Spleen (tissue), 11 donors: ENCODE results near the gene FRAS1. TPM values are rescaled to one million over a fixed set of nuclear protein-coding genes. Genes with fewer than 3 reads are reported as not detected.

Experiments
- DNase-seq: peaks from one replicate; pipeline ENCODE4 v3.0.0-alpha.2; 2020
- H3K27ac ChIP-seq, 8 donors: fragments of 200-600 bp; sonication (generic) in 7 of 8; 1 replicate in 4 of 8; 2 replicates in 4 of 8; pipeline versions ENCODE4 v1.5.0 to v1.8.0; 2016 to 2021; ENCODE audit warnings: inconsistent platforms in 4 of 8, mild to moderate bottlenecking in 4 of 8, moderate library complexity in 1 of 8
- H3K27me3 ChIP-seq, 7 donors: fragments of 200-600 bp; sonication (generic) in 6 of 7; replicated peaks in 1 of 7; 1 replicate in 4 of 7; 2 replicates in 3 of 7; pipeline versions ENCODE4 v1.5.0 to v1.8.0; 2016 to 2021; ENCODE audit warnings: inconsistent platforms in 3 of 7, mild to moderate bottlenecking in 1 of 7
- H3K36me3 ChIP-seq, 6 donors: fragments of 200-600 bp; sonication (generic) in 5 of 6; 1 replicate in 4 of 6; 2 replicates in 2 of 6; pipeline versions ENCODE4 v1.5.0 to v1.8.0; 2016 to 2021; ENCODE audit warnings: inconsistent platforms in 2 of 6
- H3K4me1 ChIP-seq, 6 donors: fragments of 200-600 bp; sonication (generic) in 5 of 6; 1 replicate in 3 of 6; 2 replicates in 3 of 6; pipeline versions ENCODE4 v1.5.0 to v1.8.0; 2016 to 2021; ENCODE audit warnings: inconsistent platforms in 3 of 6
- H3K4me3 ChIP-seq, 8 donors: fragments of 200-600 bp; sonication (generic) in 7 of 8; 1 replicate in 4 of 8; 2 replicates in 4 of 8; pipeline versions ENCODE4 v1.5.0 to v1.8.0; 2016 to 2021; ENCODE audit warnings: inconsistent platforms in 4 of 8, mild to moderate bottlenecking in 4 of 8, moderate library complexity in 2 of 8
- H3K9me3 ChIP-seq, 8 donors: fragments of 200-600 bp; sonication (generic) in 7 of 8; 1 replicate in 4 of 8; 2 replicates in 4 of 8; pipeline versions ENCODE4 v1.5.0 to v1.8.0; 2016 to 2021; ENCODE audit warnings: inconsistent platforms in 4 of 8
- POLR2A ChIP-seq, 3 donors: fragments of 450-650 bp; IDR thresholded peaks; one replicate each; pipeline ENCODE4 v1.5.1; 2017; ENCODE audit warnings: antibody characterized with exemption in 3 of 3, mild to moderate bottlenecking in 1 of 3
- POLR2AphosphoS5 ChIP-seq, 3 donors: sonication (generic); formaldehyde crosslinking; IDR thresholded peaks; one replicate each; pipeline ENCODE4 v1.5.1; 2017; ENCODE audit warnings: antibody characterized with exemption in 3 of 3
- WGBS, 5 donors: extraction: QIAGEN DNeasy Blood & Tissue Kit in 3 of 5; methylation state at CpG; one replicate each; pipeline versions ENCODE4 v1.1.5 to v1.1.7; 2013 to 2018; 5-methylcytosine and 5-hydroxymethylcytosine counted together
- intact Hi-C: fragments of 100-400 bp; cut with DNase I; formaldehyde crosslinking; loops from one replicate; pipeline ENCODE4 v1.15.0; 2023; ENCODE audit warnings: low total_unique reads
- polyA plus RNA-seq, 3 donors: library from polyadenylated mRNA; stranded (reverse); fragments of 200-250 nt; gene quantifications; one replicate each; pipeline ENCODE4 v1.2.1, GENCODE V29; 2013
- total RNA-seq, 7 donors: library from RNA; depleted of rRNA in 3 of 7; stranded (reverse); fragments of >200 nt in 3 of 7; fragmentation: NEBNext Ultra II Directional in 4 of 7; extraction: Animal tissue kit (Norgen Biotek cat#: 25700) in 4 of 7; gene quantifications; one replicate each; pipeline versions ENCODE4 v1.1.0 to v1.2.1, GENCODE V29; 2016 to 2021
- TF ChIP-seq, protein P1 (sequence below), 11 experiments: fragments of 200-600 bp in 7 of 11; fragments of 450-650 bp in 4 of 11; sonication (generic) in 4 of 11; IDR thresholded peaks in 8 of 11; conservative IDR thresholded peaks in 3 of 11; 1 replicate in 7 of 11; 2 replicates in 4 of 11; pipeline versions ENCODE4 v1.4.0 to v1.8.0; 2016 to 2021; ENCODE audit warnings: antibody characterized with exemption in 11 of 11, inconsistent platforms in 4 of 11, mild to moderate bottlenecking in 1 of 11
- donor health status: healthy with polysubstance abuse.
- donor health status: DM: no; HTN: no; CAD: no; lungs with moderate emphysema.
- donor health status: DM: no; HTN: no; CAD: no.
- donor health status: Bipolar disorder and iron deficiency.
- donor health status: healthy.
- donor health status: DM: no; HTN: no; CAD: no.
- donor health status: DM: yes; HTN: yes; CAD: no.

The FRAS1 gene
- total and polyA plus RNA-seq, 10 donors: 0.10 to 3.0 (median 1.3) TPM

GRCh38 chr4:78222575-78223186 lies 165.6 kb downstream of the FRAS1 start:
- Histone ChIP-seq H3K27ac (no peak overlapping the region), H3K36me3 (no peaks in the 10 kb centered on the region), H3K9me3 (peaks cover 0 to 25% (median 12%) of the 10 kb centered on the region in 8 donors), H3K4me3 (no peak overlapping the region), H3K27me3 (no peaks in the 10 kb centered on the region), H3K4me1 (no peaks in the 10 kb centered on the region)
- no peak for DNase-seq
- intact Hi-C loops: no loop called here
- WGBS, 5 donors: 64 to 75% (median 74%) methylated on average over 8 of the region's 8 CpGs
- no peak for TF ChIP-seq POLR2A (IDR thresholded peaks at IDR 0.05)
- TF ChIP-seq POLR2AphosphoS5 (IDR thresholded peaks at IDR 0.05): no peak
- TF ChIP-seq, protein P1, sequence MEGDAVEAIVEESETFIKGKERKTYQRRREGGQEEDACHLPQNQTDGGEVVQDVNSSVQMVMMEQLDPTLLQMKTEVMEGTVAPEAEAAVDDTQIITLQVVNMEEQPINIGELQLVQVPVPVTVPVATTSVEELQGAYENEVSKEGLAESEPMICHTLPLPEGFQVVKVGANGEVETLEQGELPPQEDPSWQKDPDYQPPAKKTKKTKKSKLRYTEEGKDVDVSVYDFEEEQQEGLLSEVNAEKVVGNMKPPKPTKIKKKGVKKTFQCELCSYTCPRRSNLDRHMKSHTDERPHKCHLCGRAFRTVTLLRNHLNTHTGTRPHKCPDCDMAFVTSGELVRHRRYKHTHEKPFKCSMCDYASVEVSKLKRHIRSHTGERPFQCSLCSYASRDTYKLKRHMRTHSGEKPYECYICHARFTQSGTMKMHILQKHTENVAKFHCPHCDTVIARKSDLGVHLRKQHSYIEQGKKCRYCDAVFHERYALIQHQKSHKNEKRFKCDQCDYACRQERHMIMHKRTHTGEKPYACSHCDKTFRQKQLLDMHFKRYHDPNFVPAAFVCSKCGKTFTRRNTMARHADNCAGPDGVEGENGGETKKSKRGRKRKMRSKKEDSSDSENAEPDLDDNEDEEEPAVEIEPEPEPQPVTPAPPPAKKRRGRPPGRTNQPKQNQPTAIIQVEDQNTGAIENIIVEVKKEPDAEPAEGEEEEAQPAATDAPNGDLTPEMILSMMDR (IDR thresholded peaks at IDR 0.05 in 8 of 11, conservative IDR thresholded peaks at IDR 0.05 in 3 of 11): no peak

DNA sequence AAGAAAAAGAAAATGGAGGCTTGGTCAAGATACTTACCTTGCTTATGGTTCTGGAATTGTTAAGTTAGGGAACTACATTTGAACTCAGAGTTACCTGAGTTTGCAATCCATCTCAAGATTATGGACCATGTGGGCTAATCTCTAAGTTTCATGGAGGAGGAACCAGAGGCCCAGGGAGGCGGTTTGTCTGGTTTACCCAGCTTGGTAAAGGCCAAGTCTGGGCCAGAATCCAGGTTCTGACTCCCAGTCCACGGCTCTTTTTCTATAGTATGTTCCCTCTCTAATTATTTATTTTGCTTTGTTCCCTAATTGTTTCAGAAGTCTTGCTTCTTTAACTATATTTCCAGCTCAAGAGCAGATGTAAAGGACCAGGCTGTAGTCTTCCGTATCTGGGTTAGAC lies 168.1 kb downstream of the FRAS1 start:
- peaks cover 0 to 25% (median 12%) of the 10 kb centered on the region in 8 donors for H3K9me3 ChIP-seq
- no peaks in the 10 kb centered on the region for H3K27me3 ChIP-seq
- TF ChIP-seq POLR2A (IDR thresholded peaks at IDR 0.05) (no peak), POLR2AphosphoS5 (IDR thresholded peaks at IDR 0.05) (no peak)
- TF ChIP-seq, protein P1 (IDR thresholded peaks at IDR 0.05 in 8 of 11, conservative IDR thresholded peaks at IDR 0.05 in 3 of 11): no peak
- WGBS, 5 donors: 76 to 89% (median 85%) methylated on average over 3 of the region's 3 CpGs
- no peaks in the 10 kb centered on the region for H3K36me3 ChIP-seq
- no peak for DNase-seq
- H3K4me3 ChIP-seq: no peak overlapping the region
- H3K27ac ChIP-seq: no peak overlapping the region
- H3K4me1 ChIP-seq: no peaks in the 10 kb centered on the region
- intact Hi-C loops: no loop called here

- DNase-seq: no peak
- Histone ChIP-seq H3K9me3 (peaks cover 0 to 25% (median 12%) of the 10 kb centered on the region in 8 donors), H3K4me1 (no peaks in the 10 kb centered on the region), H3K27ac (no peak overlapping the region), H3K36me3 (no peaks in the 10 kb centered on the region), H3K27me3 (no peaks in the 10 kb centered on the region), H3K4me3 (no peak overlapping the region)
- intact Hi-C loops: no loop called here
- no peak for TF ChIP-seq POLR2A (IDR thresholded peaks at IDR 0.05)
- TF ChIP-seq POLR2AphosphoS5 (IDR thresholded peaks at IDR 0.05): no peak
- TF ChIP-seq, protein P1 (IDR thresholded peaks at IDR 0.05 in 8 of 11, conservative IDR thresholded peaks at IDR 0.05 in 3 of 11): no peak
Observed at GRCh38 chr4:78226279-78226678, 169.2 kb downstream of the FRAS1 start.

DNA sequence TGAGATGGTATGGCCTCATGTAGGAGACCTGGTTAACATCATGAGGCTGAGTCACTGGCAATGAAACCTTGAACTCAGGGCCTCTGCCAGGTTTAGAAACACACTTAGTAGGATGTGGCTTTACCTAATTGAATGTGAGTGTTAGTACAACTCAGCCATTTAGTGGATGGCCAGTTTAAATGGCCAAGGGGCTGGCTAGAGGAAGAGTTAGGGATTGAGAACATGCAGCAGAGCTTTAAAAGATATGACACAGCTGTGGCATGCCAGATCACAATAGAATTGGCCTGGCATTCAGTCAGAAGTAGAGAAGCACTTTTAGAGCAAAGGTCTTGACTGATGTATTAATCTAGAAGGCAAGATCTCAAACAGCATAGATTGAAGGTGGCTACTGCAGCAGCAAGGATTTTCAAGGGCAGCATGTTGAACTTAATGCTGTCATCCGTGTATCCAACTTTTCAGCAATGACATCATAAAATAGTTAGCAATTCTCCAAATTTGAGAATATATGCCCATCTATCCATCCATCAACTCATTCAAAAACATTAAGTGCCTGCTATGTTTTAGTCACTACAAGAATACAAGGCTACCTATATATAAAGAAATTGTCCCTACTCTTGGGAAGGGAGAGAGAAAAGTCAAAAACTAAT lies 170.4 kb downstream of the FRAS1 start:
- H3K4me3 ChIP-seq: no peak overlapping the region
- H3K36me3 ChIP-seq: no peaks in the 10 kb centered on the region
- intact Hi-C loops: no loop called here
- 77 to 95% (median 83%) methylated on average over 1 of the region's 1 CpG for WGBS, 5 donors
- H3K27me3 ChIP-seq: no peaks in the 10 kb centered on the region
- peaks cover 0 to 25% (median 12%) of the 10 kb centered on the region in 8 donors for H3K9me3 ChIP-seq
- H3K4me1 ChIP-seq: no peaks in the 10 kb centered on the region
- no peak overlapping the region for H3K27ac ChIP-seq
- no peak for TF ChIP-seq POLR2AphosphoS5 (IDR thresholded peaks at IDR 0.05)
- TF ChIP-seq POLR2A (IDR thresholded peaks at IDR 0.05): no peak
- TF ChIP-seq, protein P1 (IDR thresholded peaks at IDR 0.05 in 8 of 11, conservative IDR thresholded peaks at IDR 0.05 in 3 of 11): no peak
- no peak for DNase-seq
